Smooth muscle cell (in vitro differentiated cells): ENCODE data around the gene DBF4B. TPM values are rescaled to one million over a fixed set of nuclear protein-coding genes. Genes with fewer than 3 reads are reported as not detected.

Experiments
- DNase-seq: peaks from one replicate; lab custom pipeline; 2025; ENCODE audit not compliant: unreplicated experiment; lab: John Stamatoyannopoulos, UW
- H2AFZ ChIP-seq: fragments of 200-600 bp; sonication (generic); 2 replicates; pipeline ENCODE4 v1.6.0; 2016; ENCODE audit warnings: antibody characterized with exemption, low read depth, mild to moderate bottlenecking
- H3F3A ChIP-seq: fragments of 200-600 bp; sonication (generic); 2 replicates; pipeline ENCODE4 v1.6.0; 2017; ENCODE audit warnings: antibody characterized with exemption, low read depth
- H3K27ac ChIP-seq: fragments of 200-600 bp; sonication (generic); 2 replicates; pipeline ENCODE4 v1.5.1; 2016; ENCODE audit warnings: low read depth, mild to moderate bottlenecking
- H3K27me3 ChIP-seq: fragments of 200-600 bp; sonication (generic); 2 replicates; pipeline ENCODE4 v1.6.1; 2016; ENCODE audit warnings: low read depth, mild to moderate bottlenecking
- H3K36me3 ChIP-seq: fragments of 200-600 bp; sonication (generic); 2 replicates; pipeline ENCODE4 v1.5.1; 2016; ENCODE audit warnings: low read depth
- H3K4me1 ChIP-seq: fragments of 200-600 bp; sonication (generic); 2 replicates; pipeline ENCODE4 v1.5.1; 2016; ENCODE audit warnings: low read depth
- H3K4me2 ChIP-seq: fragments of 200-600 bp; sonication (generic); 2 replicates; pipeline ENCODE4 v1.6.0; 2016; ENCODE audit warnings: mild to moderate bottlenecking
- H3K4me3 ChIP-seq: fragments of 200-600 bp; sonication (generic); 2 replicates; pipeline ENCODE4 v1.5.1; 2016; ENCODE audit warnings: mild to moderate bottlenecking
- H3K79me2 ChIP-seq: fragments of 200-600 bp; sonication (generic); 2 replicates; pipeline ENCODE4 v1.6.0; 2016; ENCODE audit warnings: low read depth, mild to moderate bottlenecking
- H3K9ac ChIP-seq: fragments of 200-600 bp; sonication (generic); 2 replicates; pipeline ENCODE4 v1.6.0; 2016; ENCODE audit warnings: low read depth
- H3K9me3 ChIP-seq: fragments of 200-600 bp; sonication (generic); replicated peaks from 2 replicates; pipeline ENCODE4 v1.5.1; 2016; ENCODE audit warnings: low read depth
- H4K20me1 ChIP-seq: fragments of 200-600 bp; sonication (generic); 2 replicates; pipeline ENCODE4 v1.6.0; 2016; ENCODE audit warnings: low read depth
- CTCF ChIP-seq: fragments of 200-600 bp; sonication (generic); IDR thresholded peaks from 2 replicates; pipeline ENCODE4 v1.5.1; 2017; ENCODE audit warnings: borderline replicate concordance, mild to moderate bottlenecking, antibody characterized with exemption; ENCODE audit not compliant: insufficient read depth, poor library complexity, severe bottlenecking
- WGBS: methylation state at CpG from one replicate; pipeline ENCODE4 v1.1.7; 2016; ENCODE audit warnings: low lambda C conversion rate; 5-methylcytosine and 5-hydroxymethylcytosine counted together
- polyA plus RNA-seq: library from polyadenylated mRNA; unstranded; fragments of >200 nt; fragmentation: Nextera tagmentation; extraction: Ambion mirVana; gene quantifications from 2 replicates; pipeline ENCODE4 v1.2.1, GENCODE V29; 2016
- total RNA-seq: library from RNA; depleted of rRNA; stranded (reverse); fragments of >200 nt; gene quantifications from 2 replicates; pipeline ENCODE4 v1.2.3, GENCODE V29; 2014

DBF4B gene
- total and polyA plus RNA-seq, 2 experiments from 2014 or later, result 1.6 to 2.7 TPM

- no peak overlapping the region for H3K4me2 ChIP-seq
- no peak for TF ChIP-seq CTCF
- no peak overlapping the region for H3K9ac ChIP-seq
- no peak overlapping the region for H2AFZ ChIP-seq
- 89% methylated on average over 14 of the region's 15 CpGs for WGBS
- DNase-seq, result no peak
- H3K4me1 ChIP-seq, result no peaks in the 10 kb centered on the region
- no peaks in the 10 kb centered on the region for H3K79me2 ChIP-seq
- H3K9me3 ChIP-seq, result no peaks in the 10 kb centered on the region
- no peaks in the 10 kb centered on the region for H4K20me1 ChIP-seq
- H3K4me3 ChIP-seq, result no peak overlapping the region
- no peak overlapping the region for H3K27ac ChIP-seq
- H3F3A ChIP-seq, result no peaks in the 10 kb centered on the region
- no peaks in the 10 kb centered on the region for H3K27me3 ChIP-seq
- H3K36me3 ChIP-seq, result no peaks in the 10 kb centered on the region
Measured at GRCh38 chr17:44769647-44770084, 61.2 kb downstream of the DBF4B start.

GRCh38 chr17:44770166-44770925 lies 61.9 kb downstream of the DBF4B start:
- no peak overlapping the region for H3K9ac ChIP-seq
- H2AFZ ChIP-seq, result no peak overlapping the region
- 78% methylated on average over 11 of the region's 11 CpGs for WGBS
- H3K79me2 ChIP-seq, result no peaks in the 10 kb centered on the region
- H3K4me1 ChIP-seq, result peaks cover 4% of the 10 kb centered on the region
- no peak overlapping the region for H3K4me2 ChIP-seq
- TF ChIP-seq CTCF, result no peak
- no peaks in the 10 kb centered on the region for H4K20me1 ChIP-seq
- H3K4me3 ChIP-seq, result no peak overlapping the region
- no peaks in the 10 kb centered on the region for H3F3A ChIP-seq
- DNase-seq, result no peak
- no peaks in the 10 kb centered on the region for H3K36me3 ChIP-seq
- no peaks in the 10 kb centered on the region for H3K9me3 ChIP-seq
- no peak overlapping the region for H3K27ac ChIP-seq
- H3K27me3 ChIP-seq, result no peaks in the 10 kb centered on the region

- Histone ChIP-seq H2AFZ (no peak overlapping the region), H3F3A (no peaks in the 10 kb centered on the region), H3K4me2 (no peak overlapping the region), H3K27me3 (no peaks in the 10 kb centered on the region), H4K20me1 (no peaks in the 10 kb centered on the region), H3K9me3 (no peaks in the 10 kb centered on the region), H3K4me1 (peaks cover 4% of the 10 kb centered on the region), H3K79me2 (no peaks in the 10 kb centered on the region), H3K4me3 (no peak overlapping the region), H3K27ac (no peak overlapping the region), H3K36me3 (no peaks in the 10 kb centered on the region), H3K9ac (no peak overlapping the region)
- 78% methylated on average over 20 of the region's 21 CpGs for WGBS
- no peak for DNase-seq
- no peak for TF ChIP-seq CTCF
Measured at GRCh38 chr17:44772308-44773045, 64.0 kb downstream of the DBF4B start.
